Neural progenitor cell (in vitro differentiated cells): ENCODE results near the gene STK38. TPM values are rescaled to one million over a fixed set of nuclear protein-coding genes. Genes with fewer than 3 reads are reported as not detected.

Source experiments
- DNase-seq: peaks from one replicate; pipeline ENCODE4 v3.0.0-alpha.2; 2016; ENCODE audit warnings: low spot score
- H2AFZ ChIP-seq: fragments of 200-600 bp; sonication (generic); replicated peaks from 2 replicates; pipeline ENCODE4 v1.6.1; 2016; ENCODE audit warnings: antibody characterized with exemption
- H3F3A ChIP-seq: fragments of 200-600 bp; sonication (generic); 2 replicates; pipeline ENCODE4 v1.6.1; 2016; ENCODE audit warnings: antibody characterized with exemption, low read depth
- H3K27ac ChIP-seq: fragments of 200-600 bp; sonication (generic); 2 replicates; pipeline ENCODE4 v1.5.1; 2016; ENCODE audit warnings: mild to moderate bottlenecking
- H3K27me3 ChIP-seq: fragments of 200-600 bp; sonication (generic); 2 replicates; pipeline ENCODE4 v1.6.1; 2016; ENCODE audit warnings: mild to moderate bottlenecking, moderate library complexity
- H3K36me3 ChIP-seq: fragments of 200-600 bp; sonication (generic); 2 replicates; pipeline ENCODE4 v1.5.1; 2016
- H3K4me1 ChIP-seq: fragments of 200-600 bp; sonication (generic); 2 replicates; pipeline ENCODE4 v1.6.1; 2016; ENCODE audit warnings: mixed run types
- H3K4me2 ChIP-seq: fragments of 200-600 bp; sonication (generic); 2 replicates; pipeline ENCODE4 v1.6.1; 2016
- H3K4me3 ChIP-seq: fragments of 200-600 bp; sonication (generic); 2 replicates; pipeline ENCODE4 v1.5.1; 2016
- H3K79me2 ChIP-seq: fragments of 200-600 bp; sonication (generic); 2 replicates; pipeline ENCODE4 v1.6.1; 2016; ENCODE audit warnings: low read depth
- H3K9ac ChIP-seq: fragments of 200-600 bp; sonication (generic); 2 replicates; pipeline ENCODE4 v1.6.1; 2016
- H3K9me3 ChIP-seq: fragments of 200-600 bp; sonication (generic); 2 replicates; pipeline ENCODE4 v1.5.1; 2016; ENCODE audit warnings: low read depth
- H4K20me1 ChIP-seq: fragments of 200-600 bp; sonication (generic); 2 replicates; pipeline ENCODE4 v1.6.1; 2016; ENCODE audit warnings: low read depth
- H3K27ac Mint-ChIP-seq: 3 replicates; pipeline ENCODE4 v1.8.0; 2021; ENCODE audit warnings: mixed read lengths
- H3K27me3 Mint-ChIP-seq: 2 replicates; pipeline ENCODE4 v1.8.0; 2022; ENCODE audit warnings: low read depth, mild to moderate bottlenecking, inconsistent platforms, moderate library complexity, mixed read lengths; ENCODE audit not compliant: insufficient read depth
- H3K36me3 Mint-ChIP-seq: 3 replicates; pipeline ENCODE4 v1.8.0; 2021; ENCODE audit warnings: mixed read lengths
- H3K4me1 Mint-ChIP-seq: 3 replicates; pipeline ENCODE4 v1.8.0; 2021; ENCODE audit warnings: mixed read lengths
- H3K4me3 Mint-ChIP-seq: 3 replicates; pipeline ENCODE4 v1.8.0; 2021; ENCODE audit warnings: mild to moderate bottlenecking, moderate library complexity, mixed read lengths
- H3K9me3 Mint-ChIP-seq: 3 replicates; pipeline ENCODE4 v1.8.0; 2020; ENCODE audit warnings: mixed read lengths
- CTCF ChIP-seq: fragments of 200-600 bp; sonication (generic); IDR thresholded peaks from 2 replicates; pipeline ENCODE4 v1.5.1; 2017; ENCODE audit warnings: antibody characterized with exemption, mild to moderate bottlenecking
- EZH2 ChIP-seq: fragments of 200-600 bp; sonication (generic); IDR thresholded peaks from 2 replicates; pipeline ENCODE4 v1.6.1; 2017; ENCODE audit warnings: antibody characterized with exemption, mild to moderate bottlenecking, moderate library complexity
- EZH2phosphoT487 ChIP-seq: fragments of 200-600 bp; sonication (generic); IDR thresholded peaks from 2 replicates; pipeline ENCODE4 v1.6.1; 2017; ENCODE audit warnings: antibody characterized with exemption
- total RNA-seq: library from RNA; depleted of rRNA; stranded (reverse); fragments of >200 nt; gene quantifications from 2 replicates; pipeline ENCODE4 v1.2.3, GENCODE V29; 2015; ENCODE audit warnings: low replicate concordance

The STK38 gene
- total RNA-seq, 1 donor from 2014 or later = 31.9 TPM

- peaks cover 22% of the 10 kb centered on the region for H3K36me3 ChIP-seq
- H2AFZ ChIP-seq = no peak overlapping the region
- no peak overlapping the region for H3K9ac ChIP-seq
- H3K27me3 ChIP-seq = no peaks in the 10 kb centered on the region
- no peak overlapping the region for H3K4me3 ChIP-seq
- Mint-ChIP-seq H3K27ac (no peak overlapping the region), H3K4me3 (no peak overlapping the region), H3K4me1 (no peaks in the 10 kb centered on the region), H3K27me3 (peaks cover 2% of the 10 kb centered on the region), H3K36me3 (peaks cover 14% of the 10 kb centered on the region), H3K9me3 (no peaks in the 10 kb centered on the region)
- no peaks in the 10 kb centered on the region for H3K9me3 ChIP-seq
- no peak overlapping the region for H3K4me2 ChIP-seq
- H3K79me2 ChIP-seq = peaks cover 46% of the 10 kb centered on the region
- H3F3A ChIP-seq = no peaks in the 10 kb centered on the region
- peaks cover 18% of the 10 kb centered on the region for H4K20me1 ChIP-seq
- DNase-seq = no peak
- H3K4me1 ChIP-seq = no peaks in the 10 kb centered on the region
- H3K27ac ChIP-seq = no peak overlapping the region
- no peak for TF ChIP-seq EZH2
- TF ChIP-seq EZH2phosphoT487 = no peak
- no peak for TF ChIP-seq CTCF
Measured at GRCh38 chr6:36526066-36526465, 21.2 kb downstream of the STK38 start.

GRCh38 chr6:36525346-36525745 is 21.9 kb downstream of the STK38 start:
- H3K4me1 Mint-ChIP-seq = no peaks in the 10 kb centered on the region

GRCh38 chr6:36524871-36525270 is 22.4 kb downstream of the STK38 start:
- H4K20me1 ChIP-seq = peaks cover 16% of the 10 kb centered on the region
- H3K27ac ChIP-seq = no peak overlapping the region
- H3K36me3 ChIP-seq = peaks cover 26% of the 10 kb centered on the region
- H3K27ac Mint-ChIP-seq = no peak overlapping the region
- no peaks in the 10 kb centered on the region for H3K27me3 ChIP-seq
- H3K9ac ChIP-seq = no peak overlapping the region
- H3K4me1 ChIP-seq = no peaks in the 10 kb centered on the region
- H3K4me3 ChIP-seq = no peak overlapping the region
- no peak for TF ChIP-seq CTCF
- TF ChIP-seq EZH2 = no peak
- TF ChIP-seq EZH2phosphoT487 = no peak
- H3K27me3 Mint-ChIP-seq = no peaks in the 10 kb centered on the region
- peaks cover 16% of the 10 kb centered on the region for H3K36me3 Mint-ChIP-seq
- no peak for DNase-seq
- H3K4me2 ChIP-seq = no peak overlapping the region
- H2AFZ ChIP-seq = no peak overlapping the region
- H3K9me3 ChIP-seq = no peaks in the 10 kb centered on the region
- H3K4me3 Mint-ChIP-seq = no peak overlapping the region
- H3K79me2 ChIP-seq = peaks cover 40% of the 10 kb centered on the region
- no peaks in the 10 kb centered on the region for H3K4me1 Mint-ChIP-seq
- H3F3A ChIP-seq = no peaks in the 10 kb centered on the region
- no peaks in the 10 kb centered on the region for H3K9me3 Mint-ChIP-seq

More at GRCh38 chr6:36525346-36525745, 21.9 kb downstream of the STK38 start:
- no peak for DNase-seq
- Histone ChIP-seq H3K27ac (no peak overlapping the region), H3K27me3 (no peaks in the 10 kb centered on the region), H3K79me2 (peaks cover 40% of the 10 kb centered on the region), H3K9me3 (no peaks in the 10 kb centered on the region), H3K9ac (no peak overlapping the region), H2AFZ (no peak overlapping the region), H3K4me1 (no peaks in the 10 kb centered on the region), H4K20me1 (peaks cover 18% of the 10 kb centered on the region), H3K4me2 (no peak overlapping the region), H3F3A (no peaks in the 10 kb centered on the region), H3K36me3 (peaks cover 26% of the 10 kb centered on the region), H3K4me3 (no peak overlapping the region)
- Mint-ChIP-seq H3K27ac (no peak overlapping the region), H3K27me3 (peaks cover 2% of the 10 kb centered on the region), H3K9me3 (no peaks in the 10 kb centered on the region), H3K36me3 (peaks cover 14% of the 10 kb centered on the region), H3K4me3 (no peak overlapping the region)
- TF ChIP-seq EZH2 = no peak
- no peak for TF ChIP-seq CTCF
- TF ChIP-seq EZH2phosphoT487 = no peak
